IPS-18a (cell line): ENCODE data around the gene INSR.
A peak's percentile ranks its signal among the peaks of the same experiment; 100 is the strongest.

Experiments
- H3K27ac ChIP-seq: one replicate; pipeline ENCODE4 v1.5.1; 2013; ENCODE audit warnings: low read length
- H3K27me3 ChIP-seq: one replicate; pipeline ENCODE4 v1.6.1; 2013; ENCODE audit warnings: mild to moderate bottlenecking, low read length; ENCODE audit not compliant: control insufficient read depth, insufficient read depth
- H3K36me3 ChIP-seq: one replicate; pipeline ENCODE4 v1.6.1; 2013; ENCODE audit warnings: low read depth, low read length; ENCODE audit not compliant: control insufficient read depth
- H3K4me1 ChIP-seq: one replicate; pipeline ENCODE4 v1.6.1; 2013; ENCODE audit warnings: low read depth, low read length; ENCODE audit not compliant: control insufficient read depth
- H3K4me3 ChIP-seq: one replicate; pipeline ENCODE4 v1.5.1; 2013; ENCODE audit warnings: low read length
- H3K9ac ChIP-seq: one replicate; pipeline ENCODE4 v1.6.1; 2013; ENCODE audit warnings: mild to moderate bottlenecking, low read length, moderate library complexity
- H3K9me3 ChIP-seq: one replicate; pipeline ENCODE4 v1.6.1; 2013; ENCODE audit warnings: low read depth, low read length; ENCODE audit not compliant: control insufficient read depth

The INSR gene

GRCh38 chr19:7099597-7099921 lies 194.7 kb downstream of the INSR start:
- Histone ChIP-seq H3K9ac (peak overlapping the region; percentile 83), H3K4me3 (peak overlapping the region; percentile 67), H3K27ac (no peak overlapping the region), H3K36me3 (no peaks in the 10 kb centered on the region), H3K4me1 (peaks cover 3% of the 10 kb centered on the region), H3K27me3 (no peaks in the 10 kb centered on the region), H3K9me3 (peaks cover 6% of the 10 kb centered on the region)

GRCh38 chr19:7098701-7099596 lies 195.3 kb downstream of the INSR start:
- H3K27ac ChIP-seq = peak overlapping the region; percentile 67
- peak overlapping the region; percentile 67 for H3K4me3 ChIP-seq
- peaks cover 7% of the 10 kb centered on the region for H3K9me3 ChIP-seq
- no peaks in the 10 kb centered on the region for H3K36me3 ChIP-seq
- peak overlapping the region; percentile 83 for H3K9ac ChIP-seq
- H3K27me3 ChIP-seq = no peaks in the 10 kb centered on the region
- H3K4me1 ChIP-seq = peaks cover 3% of the 10 kb centered on the region

- Histone ChIP-seq H3K36me3 (no peaks in the 10 kb centered on the region), H3K4me1 (peaks cover 3% of the 10 kb centered on the region), H3K9me3 (peaks cover 7% of the 10 kb centered on the region), H3K27ac (no peak overlapping the region), H3K9ac (peak overlapping the region; percentile 83), H3K27me3 (no peaks in the 10 kb centered on the region), H3K4me3 (peak overlapping the region; percentile 67)
These were observed 196.1 kb downstream of the INSR start for GRCh38 chr19:7098096-7098495.

- Histone ChIP-seq H3K36me3 (peaks cover 8% of the 10 kb centered on the region), H3K27ac (no peak overlapping the region), H3K4me1 (no peaks in the 10 kb centered on the region), H3K9me3 (peaks cover 43% of the 10 kb centered on the region), H3K27me3 (no peaks in the 10 kb centered on the region), H3K4me3 (no peak overlapping the region), H3K9ac (no peak overlapping the region)
These were observed 205.2 kb downstream of the INSR start for GRCh38 chr19:7088999-7089398.

- Histone ChIP-seq H3K4me1 (no peaks in the 10 kb centered on the region), H3K27ac (no peak overlapping the region), H3K36me3 (peaks cover 61% of the 10 kb centered on the region), H3K27me3 (no peaks in the 10 kb centered on the region), H3K4me3 (peak overlapping the region; percentile 9), H3K9me3 (peaks cover 75% of the 10 kb centered on the region), H3K9ac (no peak overlapping the region)
These were observed 210.9 kb downstream of the INSR start for GRCh38 chr19:7083076-7083956.

- no peaks in the 10 kb centered on the region for H3K27me3 ChIP-seq
- H3K36me3 ChIP-seq = peaks cover 74% of the 10 kb centered on the region
- no peak overlapping the region for H3K27ac ChIP-seq
- no peak overlapping the region for H3K9ac ChIP-seq
- H3K9me3 ChIP-seq = peaks cover 51% of the 10 kb centered on the region
- no peak overlapping the region for H3K4me3 ChIP-seq
- H3K4me1 ChIP-seq = no peaks in the 10 kb centered on the region
These were observed 216.2 kb downstream of the INSR start for GRCh38 chr19:7078008-7078407.

GRCh38 chr19:7076151-7076550 lies 218.1 kb downstream of the INSR start:
- no peak overlapping the region for H3K4me3 ChIP-seq
- no peak overlapping the region for H3K27ac ChIP-seq
- peaks cover 64% of the 10 kb centered on the region for H3K36me3 ChIP-seq
- no peaks in the 10 kb centered on the region for H3K27me3 ChIP-seq
- H3K9me3 ChIP-seq = peaks cover 32% of the 10 kb centered on the region
- H3K9ac ChIP-seq = no peak overlapping the region
- no peaks in the 10 kb centered on the region for H3K4me1 ChIP-seq

- Histone ChIP-seq H3K27ac (no peak overlapping the region), H3K36me3 (peaks cover 55% of the 10 kb centered on the region), H3K4me3 (no peak overlapping the region), H3K9ac (no peak overlapping the region), H3K4me1 (peaks cover 4% of the 10 kb centered on the region), H3K27me3 (no peaks in the 10 kb centered on the region), H3K9me3 (peaks cover 21% of the 10 kb centered on the region)
These were observed 219.4 kb downstream of the INSR start for GRCh38 chr19:7074705-7075282.

- H3K27ac ChIP-seq = no peak overlapping the region
- H3K9ac ChIP-seq = no peak overlapping the region
- no peaks in the 10 kb centered on the region for H3K27me3 ChIP-seq
- H3K4me1 ChIP-seq = peaks cover 4% of the 10 kb centered on the region
- H3K9me3 ChIP-seq = peaks cover 8% of the 10 kb centered on the region
- H3K4me3 ChIP-seq = no peak overlapping the region
- peaks cover 35% of the 10 kb centered on the region for H3K36me3 ChIP-seq
These were observed 221.7 kb downstream of the INSR start for GRCh38 chr19:7072541-7072940.

- H3K4me1 ChIP-seq = peaks cover 4% of the 10 kb centered on the region
- peaks cover 4% of the 10 kb centered on the region for H3K9me3 ChIP-seq
- H3K9ac ChIP-seq = peak overlapping the region; percentile 70
- H3K36me3 ChIP-seq = peaks cover 11% of the 10 kb centered on the region
- peak overlapping the region; percentile 96 for H3K4me3 ChIP-seq
- no peak overlapping the region for H3K27ac ChIP-seq
- no peaks in the 10 kb centered on the region for H3K27me3 ChIP-seq
These were observed 224.3 kb downstream of the INSR start for GRCh38 chr19:7069904-7070226.

GRCh38 chr19:7069042-7069903 lies 224.9 kb downstream of the INSR start, which contains the start of gene ZNF557:
ZNF557 (plus strand) TSS chr19:7069703; CDS start chr19:7075075, 5,372 bp downstream.
- Histone ChIP-seq H3K27ac (no peak within 1 kb of the TSS), H3K9me3 (peaks cover 4% of the 10 kb centered on the region), H3K4me1 (peaks cover 4% of the 10 kb centered on the region), H3K4me3 (peak within 1 kb of the TSS; percentile 96), H3K27me3 (no peaks in the 10 kb centered on the region), H3K9ac (peak within 1 kb of the TSS; percentile 70), H3K36me3 (peaks cover 11% of the 10 kb centered on the region)
